ENCODE measurements around the gene FAM219B.
A peak's percentile ranks its signal among the peaks of the same experiment; 100 is the strongest.

Gene FAM219B

GRCh38 chr15:74856537-74856936 is 50.1 kb downstream of the FAM219B start:
- peaks cover 23 to 50% (median 28%) of the 10 kb centered on the region in 11 experiments for H3K36me3 ChIP-seq
- peak overlapping the region; percentile 84 to 94 (median 88) for H3K4me2 ChIP-seq
- H3K4me1 ChIP-seq, result peaks cover 76 to 87% (median 80%) of the 10 kb centered on the region in 10 experiments
- H3K9ac ChIP-seq, result peak overlapping the region in 5 of 11 experiments; percentile 7 to 67 (median 19); a peak in 3 of 22 replicates
- H3K4me3 ChIP-seq, result no peak overlapping the region
- H3K9me3 ChIP-seq (replicated peaks in 1 of 11), result no peaks in the 10 kb centered on the region
- H3K27ac ChIP-seq, result peak overlapping the region in 10 of 11 experiments; percentile 20 to 81 (median 62); a peak in 16 of 22 replicates
- no peak for TF ChIP-seq Cebpa-rat (IDR thresholded peaks at IDR 0.05)
- no peaks in the 10 kb centered on the region for H3K27me3 ChIP-seq
- H4K20me1 ChIP-seq, result peaks cover 69 to 100% (median 96%) of the 10 kb centered on the region in 11 experiments; a peak in 20 of 22 replicates

- Histone ChIP-seq H3K4me1 (peaks cover 70 to 83% (median 77%) of the 10 kb centered on the region in 10 experiments), H3K4me3 (no peak overlapping the region), H3K36me3 (peaks cover 30 to 50% (median 35%) of the 10 kb centered on the region in 11 experiments), H3K9me3 (replicated peaks in 1 of 11) (no peaks in the 10 kb centered on the region), H3K9ac (peak overlapping the region in 5 of 11 experiments; percentile 11 to 54 (median 42); a peak in 4 of 22 replicates), H3K27ac (peak overlapping the region in 8 of 11 experiments; percentile 18 to 81 (median 64); a peak in 13 of 22 replicates), H3K27me3 (no peaks in the 10 kb centered on the region), H4K20me1 (peaks cover 69 to 100% (median 91%) of the 10 kb centered on the region in 11 experiments; a peak in 20 of 22 replicates), H3K4me2 (peak overlapping the region; percentile 84 to 94 (median 88))
- no peak for TF ChIP-seq Cebpa-rat (IDR thresholded peaks at IDR 0.05)
Measured at GRCh38 chr15:74855857-74856256, 50.8 kb downstream of the FAM219B start.

- peaks cover 56 to 73% (median 63%) of the 10 kb centered on the region in 10 experiments for H3K4me1 ChIP-seq
- H4K20me1 ChIP-seq, result peaks cover 61 to 98% (median 78%) of the 10 kb centered on the region in 11 experiments; a peak in 20 of 22 replicates
- no peaks in the 10 kb centered on the region for H3K27me3 ChIP-seq
- no peak for TF ChIP-seq Cebpa-rat (IDR thresholded peaks at IDR 0.05)
- H3K9ac ChIP-seq, result peak overlapping the region; percentile 38 to 76 (median 68); a peak in 21 of 22 replicates
- peak overlapping the region; percentile 52 to 83 (median 69); a peak in 20 of 22 replicates for H3K27ac ChIP-seq
- peak overlapping the region; percentile 84 to 94 (median 88) for H3K4me2 ChIP-seq
- peaks cover 43 to 61% (median 48%) of the 10 kb centered on the region in 11 experiments for H3K36me3 ChIP-seq
- no peaks in the 10 kb centered on the region for H3K9me3 ChIP-seq (replicated peaks in 1 of 11)
- H3K4me3 ChIP-seq, result no peak overlapping the region; a peak in 2 of 20 replicates
Measured at GRCh38 chr15:74854453-74855022, 52.1 kb downstream of the FAM219B start.

- H3K27me3 ChIP-seq, result no peaks in the 10 kb centered on the region
- H3K27ac ChIP-seq, result peak overlapping the region in 1 of 11 experiments; percentile 83; a peak in 1 of 22 replicates
- peaks cover 35 to 84% (median 53%) of the 10 kb centered on the region in 11 experiments; a peak in 20 of 22 replicates for H4K20me1 ChIP-seq
- peaks cover 38 to 65% (median 52%) of the 10 kb centered on the region in 10 experiments for H3K4me1 ChIP-seq
- no peak for TF ChIP-seq Cebpa-rat (IDR thresholded peaks at IDR 0.05)
- peak overlapping the region in 1 of 11 experiments; percentile 9; a peak in 1 of 22 replicates for H3K9ac ChIP-seq
- no peak overlapping the region for H3K4me3 ChIP-seq
- peaks cover 66 to 84% (median 74%) of the 10 kb centered on the region in 11 experiments for H3K36me3 ChIP-seq
- no peak overlapping the region for H3K4me2 ChIP-seq
- H3K9me3 ChIP-seq (replicated peaks in 1 of 11), result no peaks in the 10 kb centered on the region
Measured at GRCh38 chr15:74851960-74852359, 54.7 kb downstream of the FAM219B start.

- H3K4me2 ChIP-seq, result no peak overlapping the region
- H3K27ac ChIP-seq, result no peak overlapping the region
- peaks cover 38 to 64% (median 48%) of the 10 kb centered on the region in 10 experiments for H3K4me1 ChIP-seq
- peaks cover 76 to 94% (median 90%) of the 10 kb centered on the region in 11 experiments for H3K36me3 ChIP-seq
- TF ChIP-seq Cebpa-rat (IDR thresholded peaks at IDR 0.05), result no peak
- H3K27me3 ChIP-seq, result no peaks in the 10 kb centered on the region
- peaks cover 20 to 75% (median 38%) of the 10 kb centered on the region in 11 experiments; a peak in 18 of 22 replicates for H4K20me1 ChIP-seq
- peak overlapping the region in 1 of 11 experiments; percentile 1; a peak in 1 of 22 replicates for H3K9ac ChIP-seq
- no peak overlapping the region for H3K4me3 ChIP-seq
- no peaks in the 10 kb centered on the region for H3K9me3 ChIP-seq (replicated peaks in 1 of 11)
Measured at GRCh38 chr15:74850393-74850792, 56.3 kb downstream of the FAM219B start.

Data from BLaER1 treated with 17β-estradiol and CSF1 and Interleukin-3, amounts not matched to agents 10 nM and 100 nM (cell line).